A549 treated with DMSO at 1 μM for 4 hours (cell line): ENCODE results near the gene POLR1H. TPM values are rescaled to one million over a fixed set of nuclear protein-coding genes. Genes with fewer than 3 reads are reported as not detected.

Source experiments
- total RNA-seq: library from RNA; stranded (reverse); fragments of 200-300 nt; extraction: Qiagen RNA extraction; gene quantifications from 5 replicates; pipeline ENCODE4 v1.2.3, GENCODE V29; 2022; ENCODE audit warnings: low read depth

Gene POLR1H
- total RNA-seq = 30.4 to 34.8 TPM (median 33.1 TPM) in 5 replicates

DNA sequence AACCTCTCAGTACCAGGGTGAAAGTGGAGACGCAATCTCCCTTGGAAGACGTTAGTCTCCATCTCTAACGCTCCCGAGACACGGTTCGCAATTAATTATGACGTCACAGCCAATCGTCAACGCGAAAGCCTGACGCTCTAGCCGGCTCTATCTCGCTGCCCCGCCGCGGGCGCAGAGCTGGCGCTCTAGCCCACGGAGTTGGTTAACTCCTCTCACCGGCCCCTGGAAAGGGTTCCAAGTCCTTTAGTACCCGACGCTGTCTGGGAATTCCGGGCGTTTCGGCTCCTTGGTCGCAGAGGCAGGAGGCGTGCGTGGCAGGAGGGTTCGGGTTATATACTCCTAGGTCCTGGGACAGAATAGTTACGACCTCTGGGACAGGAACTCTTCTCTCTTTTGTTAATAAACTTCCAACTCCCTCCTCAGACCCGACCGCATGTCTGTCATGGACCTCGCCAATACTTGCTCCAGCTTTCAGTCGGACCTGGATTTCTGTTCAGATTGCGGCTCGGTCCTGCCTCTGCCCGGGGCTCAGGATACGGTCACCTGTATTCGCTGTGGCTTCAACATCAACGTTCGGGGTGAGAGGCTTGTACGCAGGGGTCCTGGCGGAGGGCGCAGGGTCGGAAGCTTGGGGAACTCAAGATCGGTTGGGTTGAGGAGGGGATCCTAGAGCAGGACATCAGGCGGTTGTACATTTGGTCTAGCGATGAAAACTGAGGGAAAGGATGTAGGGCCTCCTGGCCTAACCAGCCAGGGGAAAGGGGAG lies at the start of gene POLR1H:
Gene POLR1H, plus strand, starts transcription at position 174 of the 766 bp plus-strand sequence. Its CDS starts 260 bp downstream, at position 434.

GRCh38 chr6:30066577-30067459 lies 5.8 kb downstream of the POLR1H start, which contains the start of gene PPP1R11:
PPP1R11 (plus strand) TSS chr6:30067198; CDS start chr6:30067411, 213 bp downstream.

DNA sequence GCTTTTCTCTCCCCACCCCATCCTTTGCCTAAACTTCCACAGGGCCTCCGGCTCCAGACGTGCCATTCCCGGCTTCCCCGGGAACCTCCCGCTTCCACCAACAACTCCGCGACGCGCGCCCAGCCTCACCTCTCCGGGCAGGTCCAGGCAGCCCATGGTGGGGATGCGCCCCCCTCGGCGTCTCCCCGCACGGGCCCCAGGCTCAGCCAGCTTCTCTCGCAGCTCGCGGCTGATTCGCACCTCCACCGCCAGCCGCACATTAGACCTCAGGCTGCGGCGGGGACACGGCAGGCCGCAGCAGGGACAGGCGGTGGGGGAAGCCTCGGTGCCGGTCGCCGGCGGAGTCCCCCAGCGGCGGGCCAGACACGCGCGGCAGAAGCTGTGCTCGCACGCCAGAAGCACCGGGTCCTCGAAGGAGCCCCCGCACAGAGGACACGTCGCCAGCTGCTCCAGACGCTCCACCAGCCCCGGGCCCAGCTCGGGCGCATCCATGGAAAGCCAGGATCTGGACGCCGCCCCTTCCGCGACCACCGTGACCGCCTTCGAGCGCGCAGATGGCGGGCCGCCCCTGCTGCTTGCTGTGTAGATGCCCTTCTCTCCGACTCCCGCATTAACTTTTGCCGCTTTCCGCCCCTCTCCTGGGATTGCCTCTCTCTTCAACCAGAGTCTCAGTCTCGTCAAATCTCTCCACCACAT lies 14.2 kb downstream of the POLR1H start, which contains the start of gene RNF39:
Gene RNF39, minus strand, starts transcription at position 676 of the 696 bp plus-strand sequence. Its CDS starts 184 bp downstream, at position 492.

DNA sequence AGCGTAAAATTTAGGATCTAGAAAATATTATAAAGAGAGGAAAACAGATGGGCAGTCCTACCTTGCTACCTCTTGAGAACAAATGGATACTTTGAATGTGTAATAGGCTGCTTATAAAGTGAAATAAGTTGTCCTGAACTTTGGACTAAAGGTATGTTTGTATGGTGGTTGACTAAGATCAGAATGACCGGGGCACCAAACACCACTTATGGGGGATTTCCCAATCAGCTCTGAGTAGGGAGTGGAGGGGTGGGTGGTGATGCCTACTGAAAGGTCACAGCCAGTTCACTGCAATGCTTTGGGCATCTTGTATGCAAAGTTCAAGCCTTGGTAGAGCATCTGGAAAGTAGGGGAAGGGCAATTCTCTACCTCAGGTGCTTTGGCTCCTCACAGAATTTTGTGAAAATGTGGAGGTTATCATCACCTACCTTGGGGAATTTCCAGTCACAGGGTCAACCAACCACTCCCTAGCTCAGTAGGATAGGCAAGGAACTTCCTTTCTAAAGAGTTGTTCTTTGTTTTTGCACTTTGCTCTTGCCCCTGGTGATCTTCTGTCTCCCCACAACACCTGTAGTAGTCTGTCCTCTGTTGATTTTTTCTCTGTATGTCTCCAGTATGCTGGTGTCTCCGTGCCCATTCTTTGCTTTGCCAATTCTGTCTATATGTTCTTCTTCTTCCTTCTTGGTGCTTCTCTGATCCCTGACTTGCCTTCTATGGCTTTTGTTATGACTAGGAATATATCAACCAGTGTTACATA lies 52.1 kb downstream of the POLR1H start, which contains the start of gene TRIM31:
Gene TRIM31, minus strand, starts transcription at position 88 of the 757 bp plus-strand sequence. CDS start 285 bp downstream, outside the sequence.

Other genes with a start within 250 kb of the POLR1H start
- not detected in 5 replicates for gene HLA-G, start 233.4 kb upstream of the POLR1H start, total RNA-seq
- gene HLA-A, start 118.7 kb upstream of the POLR1H start, total RNA-seq = 132 to 142 TPM (median 140 TPM) in 5 replicates
- gene PPP1R11, start 5.9 kb downstream of the POLR1H start, total RNA-seq = 43.1 to 44.3 TPM (median 43.9 TPM) in 5 replicates
- gene RNF39, start 14.5 kb downstream of the POLR1H start, total RNA-seq = 0.04 to 0.05 TPM in 2 of 5 replicates, not detected in the others
- gene TRIM31, start 51.8 kb downstream of the POLR1H start, total RNA-seq = 1.3 to 2.2 TPM (median 1.7 TPM) in 5 replicates
- gene TRIM40, start 74.9 kb downstream of the POLR1H start, total RNA-seq = not detected in 5 replicates
- gene TRIM10, start 99.9 kb downstream of the POLR1H start, total RNA-seq = not detected in 5 replicates
- 0.04 TPM in 1 of 5 replicates, not detected in the others for gene TRIM15, start 102.3 kb downstream of the POLR1H start, total RNA-seq
- 25.9 to 31.2 TPM (median 26.5 TPM) in 5 replicates for gene TRIM26, start 152.1 kb downstream of the POLR1H start, total RNA-seq